ENCODE results near the gene LMO7. TPM values are rescaled to one million over a fixed set of nuclear protein-coding genes. Genes with fewer than 3 reads are reported as not detected.

LMO7 gene
- total RNA-seq, 4 donors from 2014 or later: 87.0 to 293 (median 187) TPM

DNA sequence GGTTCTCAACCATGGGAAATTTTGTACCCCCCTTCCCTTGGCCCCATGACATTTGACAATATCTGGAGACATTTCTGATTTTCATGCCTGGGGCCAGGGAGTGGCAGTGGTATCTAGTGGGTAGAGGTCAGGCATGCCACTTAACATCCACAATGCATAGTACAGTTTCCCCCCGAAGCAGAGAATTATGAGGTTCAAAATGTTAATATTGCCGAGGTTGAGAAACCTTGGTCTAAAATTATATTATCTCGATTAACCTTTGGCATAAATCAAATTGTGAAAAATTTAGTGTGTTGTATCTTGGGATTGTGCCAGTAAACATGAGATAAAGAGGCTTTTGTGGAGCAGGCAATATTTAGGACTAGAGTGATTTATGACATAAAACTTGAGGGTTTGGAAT is 147.9 kb downstream of the LMO7 start:
- H3K4me1 ChIP-seq: peaks cover 0 to 11% (median 5%) of the 10 kb centered on the region in 3 donors
- DNase-seq: no peak
- H3K27me3 ChIP-seq: no peaks in the 10 kb centered on the region
- H3K4me3 ChIP-seq: no peak overlapping the region
- intact Hi-C loops (cut with DNase I): no loop called here
- WGBS, 2 donors: 72 to 85% methylated on average over 3 of the region's 3 CpGs
- TF ChIP-seq POLR2A (IDR thresholded peaks at IDR 0.05): no peak
- TF ChIP-seq CTCF (IDR thresholded peaks at IDR 0.05): no peak
- H3K27ac ChIP-seq: no peak overlapping the region
- H3K36me3 ChIP-seq: peaks cover 0 to 11% (median 0%) of the 10 kb centered on the region in 3 donors
- peaks cover 0 to 11% (median 0%) of the 10 kb centered on the region in 3 donors for H3K9me3 ChIP-seq

DNA sequence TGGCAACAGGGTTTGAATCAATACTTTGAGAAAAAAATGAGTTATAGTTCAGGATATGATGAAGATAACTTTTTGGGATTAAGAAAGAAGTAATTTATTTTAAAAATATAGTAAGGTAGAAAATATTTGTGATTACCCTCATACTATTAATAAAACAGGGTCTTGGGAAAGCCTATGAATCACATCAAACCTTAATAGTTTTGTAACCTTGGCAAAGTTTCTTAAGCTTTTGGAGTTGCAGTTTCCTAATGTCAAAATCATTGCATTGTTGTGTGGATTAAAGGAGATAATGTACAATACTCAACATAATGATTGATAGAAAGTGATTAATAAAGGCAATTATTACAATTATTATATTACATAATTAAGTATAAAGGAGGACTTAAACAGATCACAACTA is 149.0 kb downstream of the LMO7 start:
- Histone ChIP-seq H3K27ac (no peak overlapping the region), H3K27me3 (no peaks in the 10 kb centered on the region), H3K4me1 (peaks cover 0 to 22% (median 5%) of the 10 kb centered on the region in 3 donors), H3K9me3 (peaks cover 0 to 5% (median 0%) of the 10 kb centered on the region in 3 donors), H3K4me3 (no peak overlapping the region), H3K36me3 (peaks cover 0 to 9% (median 0%) of the 10 kb centered on the region in 3 donors)
- DNase-seq: no peak
- intact Hi-C loops (cut with DNase I): no loop called here
- no peak for TF ChIP-seq CTCF (IDR thresholded peaks at IDR 0.05)
- no peak for TF ChIP-seq POLR2A (IDR thresholded peaks at IDR 0.05)

GRCh38 chr13:75787249-75787928 is 151.3 kb downstream of the LMO7 start:
- H3K9me3 ChIP-seq: peaks cover 0 to 2% (median 0%) of the 10 kb centered on the region in 3 donors
- no peak overlapping the region for H3K27ac ChIP-seq
- H3K4me1 ChIP-seq: peaks cover 0 to 22% (median 5%) of the 10 kb centered on the region in 3 donors
- H3K27me3 ChIP-seq: no peaks in the 10 kb centered on the region
- TF ChIP-seq POLR2A (IDR thresholded peaks at IDR 0.05) (no peak), CTCF (IDR thresholded peaks at IDR 0.05) (no peak)
- WGBS, 2 donors: 66 to 76% methylated on average over 7 of the region's 7 CpGs
- intact Hi-C loops (cut with DNase I): no loop called here
- H3K4me3 ChIP-seq: no peak overlapping the region
- no peak for DNase-seq
- peaks cover 0 to 8% (median 0%) of the 10 kb centered on the region in 3 donors for H3K36me3 ChIP-seq

DNA sequence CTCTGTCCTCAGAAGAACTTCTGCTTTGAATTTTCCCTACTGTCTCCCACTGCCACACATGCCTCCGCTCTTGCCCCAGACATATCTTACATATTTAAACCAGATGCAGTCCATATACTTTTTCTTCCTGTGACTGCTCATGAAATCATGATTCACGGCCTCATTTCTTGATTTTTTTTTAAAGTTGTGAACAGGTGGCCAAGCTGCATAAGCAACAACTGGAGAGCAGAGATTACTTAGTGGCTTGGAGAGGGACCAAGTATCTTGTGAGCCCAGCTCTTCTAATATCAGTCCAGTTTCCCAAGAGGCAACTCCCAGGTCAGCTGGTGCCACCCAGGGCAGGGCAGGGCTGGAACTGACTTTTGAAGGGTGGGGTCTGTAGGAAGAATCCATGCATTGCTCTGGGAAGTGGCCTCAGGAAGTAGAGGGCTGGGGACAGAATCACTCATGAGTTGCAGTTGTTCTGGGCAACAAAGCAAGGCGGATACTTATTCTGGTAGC is 152.4 kb downstream of the LMO7 start:
- WGBS, 2 donors: 64 to 77% methylated on average over 3 of the region's 3 CpGs
- TF ChIP-seq POLR2A (IDR thresholded peaks at IDR 0.05) (no peak), CTCF (IDR thresholded peaks at IDR 0.05) (no peak)
- no peak overlapping the region for H3K27ac ChIP-seq
- intact Hi-C loops (cut with DNase I): no loop called here
- H3K27me3 ChIP-seq: no peaks in the 10 kb centered on the region
- peaks cover 0 to 22% (median 5%) of the 10 kb centered on the region in 3 donors for H3K4me1 ChIP-seq
- DNase-seq: no peak
- H3K36me3 ChIP-seq: no peaks in the 10 kb centered on the region
- no peak overlapping the region for H3K4me3 ChIP-seq
- no peaks in the 10 kb centered on the region for H3K9me3 ChIP-seq

DNA sequence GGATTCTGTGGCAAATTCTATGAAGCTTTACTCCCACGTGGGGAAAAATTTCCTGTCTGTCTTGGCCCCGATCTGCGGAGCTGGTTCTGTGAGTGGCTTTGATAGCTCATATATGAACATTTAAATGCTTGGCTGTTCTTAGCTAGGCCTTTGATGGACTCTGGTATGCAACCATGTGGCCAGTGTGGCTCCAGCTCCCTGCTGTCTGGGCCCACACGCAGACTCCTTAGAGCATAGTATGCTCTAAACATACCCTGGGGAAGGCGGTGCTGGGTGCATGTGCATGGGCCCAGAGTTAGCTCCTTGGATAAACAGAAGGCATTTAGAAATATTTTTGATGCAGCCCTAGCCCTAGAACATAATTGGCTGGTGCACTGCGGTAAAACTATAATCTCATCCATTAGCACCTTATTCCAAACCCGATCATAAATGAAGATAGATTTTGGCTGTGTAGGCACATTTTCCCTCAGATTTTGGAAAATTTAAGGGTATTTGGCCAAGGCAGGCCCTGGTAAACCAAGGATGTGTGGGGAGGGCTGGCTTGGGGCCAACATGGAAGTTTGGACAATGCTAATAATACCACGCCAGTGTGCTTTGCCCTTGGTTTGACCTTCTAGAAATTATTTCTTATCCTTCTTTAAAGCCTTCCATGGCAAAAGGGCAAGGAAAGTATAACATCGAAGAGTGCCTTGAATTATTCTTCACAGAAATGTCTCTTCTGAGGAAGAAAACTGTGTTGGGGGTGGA is 153.5 kb downstream of the LMO7 start:
- WGBS, 2 donors: 57 to 77% methylated on average over 9 of the region's 9 CpGs
- H3K36me3 ChIP-seq: no peaks in the 10 kb centered on the region
- H3K9me3 ChIP-seq: no peaks in the 10 kb centered on the region
- intact Hi-C loops (cut with DNase I): no loop called here
- peaks cover 0 to 22% (median 5%) of the 10 kb centered on the region in 3 donors for H3K4me1 ChIP-seq
- H3K4me3 ChIP-seq: no peak overlapping the region
- no peak overlapping the region for H3K27ac ChIP-seq
- TF ChIP-seq CTCF (IDR thresholded peaks at IDR 0.05): no peak
- TF ChIP-seq POLR2A (IDR thresholded peaks at IDR 0.05): no peak
- no peak for DNase-seq
- H3K27me3 ChIP-seq: no peaks in the 10 kb centered on the region
